ENCODE data around the gene CDC16.

Gene CDC16

DNA sequence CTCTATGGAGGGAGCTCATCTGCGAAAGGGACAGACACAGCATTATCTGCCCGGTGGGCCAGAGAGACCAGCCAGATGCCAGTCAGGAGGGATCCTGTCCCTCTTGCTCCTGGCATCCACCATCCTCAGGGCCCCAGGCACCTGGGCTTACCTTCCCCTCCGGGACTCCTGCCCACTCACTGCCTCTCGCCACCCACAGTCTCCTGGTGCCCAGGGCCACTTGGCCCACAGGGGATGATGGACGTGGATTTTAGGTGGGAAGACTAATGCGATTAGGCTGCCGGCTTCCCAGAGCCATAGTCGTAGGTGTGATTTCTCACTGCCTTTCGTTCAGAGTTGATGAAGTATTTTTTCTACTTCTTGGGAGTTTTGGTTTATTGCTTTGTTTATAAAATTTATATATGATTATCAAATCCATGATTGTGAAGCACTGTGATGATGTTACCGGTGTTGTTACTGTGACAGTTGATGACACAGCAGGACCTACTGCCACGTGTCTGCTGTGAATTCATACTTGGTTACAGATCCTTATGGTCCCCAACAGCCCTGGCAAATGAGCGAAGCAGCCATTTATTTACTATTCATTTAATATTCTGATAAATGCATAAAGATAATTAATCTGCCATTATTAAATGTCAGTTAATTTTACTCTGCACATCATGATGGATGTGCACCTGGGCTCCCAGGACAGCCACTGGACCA lies 65.1 kb downstream of the CDC16 start:
- DNase-seq (ENCODE audit: low read depth in 2 of 2), result no peak

DNA sequence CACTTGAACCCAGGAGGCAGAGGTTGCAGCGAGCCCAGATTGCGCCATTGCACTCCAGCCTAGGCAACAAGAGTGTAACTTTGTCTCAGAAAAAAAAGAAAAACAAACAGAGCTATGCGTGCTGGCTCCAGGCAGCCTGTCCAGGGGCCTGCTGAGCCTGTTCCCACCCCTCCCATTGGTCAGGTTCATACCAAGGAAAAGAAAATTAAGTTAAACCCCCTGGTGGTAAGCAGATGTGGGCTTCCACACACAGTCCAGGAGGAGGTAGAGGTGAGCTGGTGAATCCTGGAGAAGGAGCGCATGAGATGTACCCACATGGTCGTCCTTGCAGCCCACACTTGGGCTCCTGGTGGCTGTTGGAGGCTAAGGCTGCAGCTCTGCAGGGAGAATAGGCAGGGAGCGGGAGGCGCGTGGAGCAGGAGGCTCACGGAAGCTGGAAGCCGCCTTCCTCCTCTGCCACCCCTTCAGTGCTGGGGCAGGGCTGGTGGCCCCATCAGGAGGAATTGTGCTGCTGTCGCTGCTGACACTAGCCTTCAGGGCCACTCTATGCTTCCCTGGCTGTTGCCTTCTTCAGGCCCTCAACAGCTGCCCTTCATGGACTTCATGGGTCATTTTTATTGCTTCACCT lies 69.1 kb downstream of the CDC16 start:
- no peak for DNase-seq (ENCODE audit: low read depth in 2 of 2)

DNA sequence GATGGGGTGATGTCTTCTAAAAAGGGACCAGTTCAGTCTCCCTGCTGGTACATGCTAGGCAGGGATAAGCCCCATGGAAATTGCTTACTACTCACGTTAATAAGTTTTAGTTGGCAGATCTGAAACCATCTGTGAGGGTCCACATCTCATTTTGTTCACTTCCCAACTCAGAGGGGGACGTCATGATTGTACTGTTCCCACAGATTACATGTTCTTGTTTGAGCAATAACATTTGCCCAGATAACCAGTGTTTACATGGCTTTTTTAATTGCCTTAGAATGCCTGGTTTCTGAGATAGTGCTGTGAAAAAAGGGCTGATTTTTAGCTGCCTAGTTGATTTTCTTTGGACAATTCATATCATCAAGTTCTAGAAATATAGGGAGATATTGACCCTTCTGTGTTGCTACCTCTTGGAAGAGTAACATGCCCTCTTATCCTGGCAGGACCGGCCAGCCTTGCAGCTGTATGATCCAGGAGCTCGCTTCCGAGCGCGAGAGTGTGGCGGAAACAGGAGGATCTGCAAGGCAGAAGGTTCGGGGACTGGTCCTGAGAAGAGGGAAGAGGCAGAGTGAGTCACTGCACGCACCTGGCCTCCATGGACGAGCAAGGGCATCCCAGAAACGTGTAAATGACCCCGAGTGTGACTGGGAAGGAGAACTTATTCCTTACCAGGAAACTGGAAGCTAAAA lies 69.8 kb downstream of the CDC16 start:
- DNase-seq (ENCODE audit: low read depth in 2 of 2), result no peak

DNA sequence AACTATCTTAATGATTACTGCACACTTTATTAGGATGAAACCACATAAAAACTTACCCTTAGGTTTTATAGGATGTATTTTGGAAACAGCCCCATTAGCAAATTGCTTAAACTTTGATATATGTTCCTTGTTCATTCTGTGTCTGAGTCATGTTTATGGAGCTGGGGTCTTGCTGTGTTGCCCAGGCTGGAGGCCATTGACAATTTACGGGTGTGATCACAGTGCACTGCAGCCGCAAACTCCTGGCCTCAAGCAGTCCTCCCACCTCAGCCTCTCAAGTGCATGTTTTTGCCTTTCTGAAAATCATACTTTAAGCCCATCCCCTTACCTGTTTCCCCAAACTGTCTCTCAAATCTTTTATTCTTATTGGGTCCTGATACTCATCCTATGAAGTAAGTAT lies 74.4 kb downstream of the CDC16 start:
- no peak for DNase-seq (ENCODE audit: low read depth in 2 of 2)

DNA sequence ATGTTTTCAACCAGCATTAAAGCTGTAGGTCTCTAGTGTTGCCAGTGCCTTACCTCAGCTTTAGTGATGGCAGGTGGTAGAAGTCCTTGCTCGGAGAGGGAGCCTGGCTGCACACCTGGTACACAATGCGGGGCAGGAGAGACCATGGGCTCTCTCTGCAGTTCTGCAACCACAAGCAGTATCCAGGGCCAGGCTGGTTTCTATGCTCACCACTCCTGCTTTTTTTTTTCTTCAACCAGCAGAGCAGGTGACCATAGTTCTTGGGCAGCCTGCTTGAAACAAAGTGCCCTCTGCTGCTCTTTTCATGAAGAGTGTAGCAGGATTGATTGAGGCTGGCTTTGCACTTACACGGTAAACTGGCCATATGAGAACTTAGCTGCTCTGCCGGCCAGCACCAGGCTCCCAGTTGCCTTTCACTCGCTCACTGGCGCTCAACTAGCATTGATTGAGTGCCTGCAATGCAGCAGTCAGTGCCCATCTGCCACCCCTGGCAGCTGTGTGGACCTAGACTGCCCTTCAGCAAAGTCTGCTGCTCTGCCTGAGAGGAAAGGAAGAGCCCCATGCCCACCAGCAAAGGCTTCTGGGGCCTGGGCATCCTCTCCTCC lies 75.2 kb downstream of the CDC16 start:
- no peak for DNase-seq (ENCODE audit: low read depth in 2 of 2)

DNA sequence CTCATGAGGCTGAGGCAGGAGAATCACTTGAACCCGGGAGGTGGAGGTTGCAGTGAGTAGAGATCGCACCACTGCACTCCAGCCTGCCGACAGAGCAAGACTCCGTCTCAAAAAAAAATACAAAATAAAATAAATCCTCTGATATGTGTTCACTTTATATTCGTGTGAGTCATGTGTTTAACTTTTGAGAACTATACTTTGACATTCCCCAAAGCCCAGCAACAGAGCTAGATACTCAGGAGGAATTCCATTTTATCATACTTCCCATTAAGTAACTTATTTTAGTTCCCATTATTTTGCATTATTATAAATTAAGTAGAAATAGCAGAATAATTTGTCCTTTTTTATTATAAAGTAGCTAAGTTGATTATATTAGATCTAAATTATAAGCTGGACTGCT lies 76.3 kb downstream of the CDC16 start:
- DNase-seq (ENCODE audit: low read depth in 2 of 2), result no peak

DNA sequence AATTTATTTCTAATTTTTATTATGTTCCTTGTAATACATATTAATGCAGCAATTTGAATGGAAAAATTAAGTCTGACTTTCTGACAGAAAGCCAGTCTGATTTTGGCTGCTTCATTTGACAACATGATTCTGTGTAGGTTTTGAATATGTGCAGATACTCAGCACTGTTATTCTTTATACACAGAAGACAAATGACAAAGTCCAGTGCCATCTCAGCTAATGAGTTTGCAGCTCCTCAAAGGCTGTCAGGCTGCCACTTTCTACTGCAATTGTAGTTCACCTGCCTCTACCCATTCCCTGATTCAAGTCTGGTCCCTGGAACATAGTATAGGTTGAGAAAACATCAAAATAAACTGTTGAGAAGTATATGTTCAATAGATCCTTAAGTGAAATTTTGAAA lies 76.7 kb downstream of the CDC16 start:
- no peak for DNase-seq (ENCODE audit: low read depth in 2 of 2)

DNA sequence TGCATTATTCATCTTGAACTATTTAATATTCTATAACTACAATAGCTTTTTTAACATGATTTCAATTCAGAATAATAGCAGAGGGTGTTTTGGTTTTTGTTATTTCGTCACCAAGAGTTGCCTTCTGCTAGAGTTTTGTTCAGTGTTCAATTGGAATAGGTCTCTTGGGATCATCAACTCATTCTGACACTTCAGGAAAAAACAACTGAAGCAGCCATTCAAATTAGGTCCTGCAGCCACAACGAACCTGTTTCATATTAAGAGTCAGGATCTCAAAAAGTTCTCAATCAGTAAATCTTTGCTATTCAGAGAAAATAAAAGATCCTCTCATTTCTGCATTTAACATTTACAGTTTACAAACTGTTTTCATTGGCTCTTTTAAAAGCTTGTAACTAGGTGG lies 77.2 kb downstream of the CDC16 start:
- no peak for DNase-seq (ENCODE audit: low read depth in 2 of 2)

DNA sequence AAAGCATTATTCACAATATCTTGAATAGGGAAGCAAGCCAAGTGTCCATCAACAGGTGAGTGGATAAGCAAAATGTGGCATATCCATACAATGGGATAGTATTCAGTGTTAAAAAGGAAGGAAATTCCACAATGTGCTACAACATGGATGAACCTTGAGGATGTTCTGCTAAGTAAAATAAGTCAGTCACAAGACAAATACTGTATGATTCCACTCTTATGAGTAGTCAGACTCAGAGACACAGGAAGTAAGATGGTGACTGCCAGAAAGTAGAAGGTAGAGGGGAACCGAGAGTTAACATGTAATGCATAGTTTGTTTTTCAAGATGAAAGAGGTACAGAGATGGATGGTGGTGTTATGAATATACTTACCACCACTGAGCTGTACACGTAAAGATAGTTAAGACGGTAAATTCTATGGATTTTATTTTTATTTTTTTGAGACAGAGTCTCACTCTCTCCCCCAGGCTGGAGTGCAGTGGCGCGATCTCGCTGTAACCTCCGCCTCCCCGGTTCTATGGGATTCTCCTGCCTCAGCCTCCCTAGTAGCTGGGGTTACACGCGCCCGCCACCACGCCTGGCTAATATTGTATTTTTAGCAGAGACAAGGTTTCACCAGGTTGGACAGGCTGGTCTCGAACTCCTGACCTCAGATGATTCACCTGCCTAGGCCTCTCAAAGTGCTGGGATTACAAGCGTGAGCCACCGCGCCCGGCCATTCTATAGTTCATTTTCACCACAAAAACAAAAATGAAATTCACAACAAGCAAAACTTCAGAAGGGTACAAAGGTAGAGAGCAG lies 78.6 kb downstream of the CDC16 start:
- no peak for DNase-seq (ENCODE audit: low read depth in 2 of 2)

DNA sequence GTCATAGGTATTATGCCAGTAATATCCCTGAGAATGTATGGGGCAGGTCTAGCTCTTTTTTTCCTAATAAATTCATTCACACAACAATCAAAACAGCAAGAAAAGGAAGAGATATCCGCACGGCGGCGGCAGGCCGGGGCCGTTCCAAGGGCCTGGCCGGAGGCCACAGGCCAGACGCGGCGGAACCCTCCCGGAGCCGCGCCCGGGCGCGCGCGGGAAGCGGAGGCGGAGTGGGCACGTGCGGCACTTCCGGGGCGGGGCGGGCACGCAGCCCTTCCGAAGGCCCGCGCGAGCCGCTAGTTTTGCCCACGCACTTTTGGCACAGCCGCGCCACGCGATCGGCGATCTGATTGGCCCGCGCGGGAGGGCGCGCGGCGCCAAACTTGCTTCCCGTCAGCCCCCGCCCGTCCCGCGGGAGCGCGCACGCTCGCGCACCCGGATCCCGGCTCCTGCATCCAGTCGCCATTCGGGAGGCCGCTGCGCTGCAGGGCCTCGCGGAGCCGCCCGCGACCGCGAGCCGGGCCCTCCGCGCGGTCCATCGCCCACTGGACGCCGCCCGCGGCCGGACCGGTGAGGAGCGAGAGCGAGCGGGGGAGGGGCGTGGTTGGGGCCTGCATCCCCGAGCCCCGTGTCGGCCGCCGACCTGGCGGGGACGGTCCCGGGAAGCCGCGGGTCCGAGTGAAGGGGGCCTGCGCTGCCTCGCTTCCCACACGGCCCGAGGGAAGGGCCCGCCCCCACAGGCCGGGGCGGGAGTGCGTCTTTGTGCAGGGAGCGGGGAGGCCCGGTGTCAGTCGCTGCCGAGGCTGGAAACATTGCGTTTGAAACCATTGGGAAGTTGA lies 79.6 kb downstream of the CDC16 start, which contains the start of gene CHAMP1:
Gene CHAMP1 (plus strand): TSS at position 430 of the 839 bp plus-strand sequence. CDS start 9,340 bp downstream, outside the sequence.
- peak; percentile 75 to 87 for DNase-seq (ENCODE audit: low read depth in 2 of 2)

DNA sequence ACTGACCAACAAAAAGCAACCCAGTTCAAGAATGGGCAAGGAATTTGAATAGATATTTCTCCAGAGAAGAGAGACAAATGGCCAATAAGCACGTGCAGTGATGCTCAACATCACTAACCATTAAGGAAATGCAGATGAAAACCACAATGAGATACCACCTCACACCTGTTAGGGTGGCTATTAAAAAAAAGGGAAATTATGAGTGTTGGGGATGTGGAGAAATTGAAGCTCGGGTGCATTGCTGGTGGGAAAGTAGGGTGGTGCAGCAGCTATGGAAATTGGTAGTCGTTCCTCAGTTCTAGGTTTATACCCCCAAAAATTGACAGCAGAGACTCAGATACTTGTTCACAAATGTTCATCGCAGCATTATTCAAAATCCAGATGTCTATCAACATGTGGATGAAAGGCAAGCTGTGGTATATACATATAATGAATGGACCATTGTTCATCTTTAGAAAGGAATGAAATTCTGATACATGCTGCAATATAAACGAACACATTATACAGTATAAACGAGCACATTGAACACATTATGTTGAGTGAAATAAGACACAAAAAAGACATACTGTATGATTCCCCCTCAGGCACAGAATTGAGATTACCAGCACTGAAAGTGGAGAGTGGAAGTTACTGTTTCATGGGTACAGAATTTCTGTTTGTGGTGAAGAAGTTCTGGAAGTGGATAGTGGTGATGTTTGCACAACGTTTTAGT lies 80.5 kb downstream of the CDC16 start:
- no peak for DNase-seq (ENCODE audit: low read depth in 2 of 2)

DNA sequence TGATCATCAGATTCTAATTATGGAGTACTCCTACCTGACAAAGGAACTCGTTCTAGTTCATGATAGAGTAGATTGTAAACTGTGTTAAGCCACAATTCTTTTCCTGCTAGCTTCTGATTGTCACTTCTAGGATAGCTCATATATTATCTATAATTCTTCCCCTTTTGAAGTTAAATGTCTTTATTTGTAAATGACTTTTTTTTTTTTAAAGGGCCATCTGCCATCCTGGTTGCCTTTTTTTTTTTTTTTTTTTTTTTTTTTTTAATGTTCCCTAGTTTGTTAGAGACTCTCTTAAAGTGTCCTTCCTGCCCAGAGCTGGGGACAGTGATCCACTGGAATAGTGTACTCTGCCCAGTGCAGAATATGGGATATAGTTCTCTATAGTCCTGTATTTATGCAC lies 83.9 kb downstream of the CDC16 start:
- no peak for DNase-seq (ENCODE audit: low read depth in 2 of 2)

DNA sequence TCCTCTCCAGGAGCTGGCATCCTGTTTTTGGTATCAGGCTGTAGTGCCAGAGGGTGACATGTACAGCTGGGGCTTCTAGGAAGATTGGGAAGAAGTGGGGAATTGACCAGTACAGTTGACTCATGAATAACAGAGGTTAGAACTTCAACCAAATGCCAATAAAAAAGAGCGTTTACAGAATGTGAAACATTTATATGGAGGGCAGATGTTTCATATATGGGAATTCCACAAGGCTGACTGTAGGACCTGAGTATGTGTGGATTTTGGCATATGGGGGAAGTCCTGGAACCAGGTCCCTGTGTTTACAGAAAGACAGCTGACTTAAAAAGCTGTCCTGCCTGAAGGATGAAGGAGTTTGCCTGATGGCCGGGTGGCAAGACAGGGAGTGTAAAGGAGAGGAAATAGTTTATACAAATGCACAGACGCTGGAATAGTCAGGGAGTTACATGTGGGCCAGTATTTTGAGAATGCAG lies 84.8 kb downstream of the CDC16 start:
- no peak for DNase-seq (ENCODE audit: low read depth in 2 of 2)

DNA sequence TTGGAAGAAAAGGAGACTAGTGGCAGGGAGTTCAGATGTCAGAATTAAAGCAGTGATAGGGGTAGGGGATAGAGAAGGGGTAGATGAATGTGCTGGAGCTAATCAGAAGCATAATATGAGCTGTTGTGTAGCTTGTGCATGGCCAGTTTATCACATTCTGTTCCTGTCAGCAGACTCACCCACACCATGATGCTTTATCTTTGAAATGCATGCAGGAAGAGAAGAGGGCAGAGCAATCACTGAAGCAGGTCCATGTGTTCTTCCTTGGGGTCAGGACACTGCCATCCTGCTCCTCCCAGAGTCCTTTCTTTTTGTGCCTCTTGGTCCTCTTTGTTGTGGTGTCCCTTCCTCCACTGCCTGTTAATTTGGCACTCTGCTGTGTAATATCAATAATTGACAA lies 85.4 kb downstream of the CDC16 start:
- DNase-seq (ENCODE audit: low read depth in 2 of 2), result no peak

DNA sequence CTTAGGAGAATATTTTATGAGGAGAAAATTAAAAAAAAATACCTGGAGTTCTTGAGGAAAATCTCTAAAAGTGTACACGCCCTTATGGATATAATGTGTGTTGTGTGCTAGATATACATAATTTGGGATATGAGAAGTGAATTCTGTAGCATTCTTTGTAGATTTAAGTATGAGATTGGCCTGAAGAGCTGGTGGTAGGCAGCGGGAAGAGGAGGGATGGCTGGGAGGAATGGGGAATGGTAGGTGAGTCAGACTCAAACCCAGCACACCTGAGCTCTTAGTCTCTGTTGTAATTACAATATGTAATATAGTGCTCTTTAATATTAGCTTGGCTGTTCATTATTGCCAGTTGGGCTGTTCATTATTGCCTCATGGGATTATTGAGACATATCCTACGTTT lies 86.6 kb downstream of the CDC16 start:
- DNase-seq (ENCODE audit: low read depth in 2 of 2), result no peak

Measured in stimulated activated CD8-positive, alpha-beta memory T cell treated with anti-CD3 and anti-CD28 coated beads, Interleukin-7, amount 100 ng/mL, for 4 hours (primary cell).